Anterior cingulate cortex (tissue), 58 donors: Measurements from ENCODE around the gene ZC3H8.

ENCODE experiments used
- DNase-seq, 58 donors: peaks; one replicate each; lab custom pipeline; 2025; lab: John Stamatoyannopoulos, UW

ZC3H8 gene

DNA sequence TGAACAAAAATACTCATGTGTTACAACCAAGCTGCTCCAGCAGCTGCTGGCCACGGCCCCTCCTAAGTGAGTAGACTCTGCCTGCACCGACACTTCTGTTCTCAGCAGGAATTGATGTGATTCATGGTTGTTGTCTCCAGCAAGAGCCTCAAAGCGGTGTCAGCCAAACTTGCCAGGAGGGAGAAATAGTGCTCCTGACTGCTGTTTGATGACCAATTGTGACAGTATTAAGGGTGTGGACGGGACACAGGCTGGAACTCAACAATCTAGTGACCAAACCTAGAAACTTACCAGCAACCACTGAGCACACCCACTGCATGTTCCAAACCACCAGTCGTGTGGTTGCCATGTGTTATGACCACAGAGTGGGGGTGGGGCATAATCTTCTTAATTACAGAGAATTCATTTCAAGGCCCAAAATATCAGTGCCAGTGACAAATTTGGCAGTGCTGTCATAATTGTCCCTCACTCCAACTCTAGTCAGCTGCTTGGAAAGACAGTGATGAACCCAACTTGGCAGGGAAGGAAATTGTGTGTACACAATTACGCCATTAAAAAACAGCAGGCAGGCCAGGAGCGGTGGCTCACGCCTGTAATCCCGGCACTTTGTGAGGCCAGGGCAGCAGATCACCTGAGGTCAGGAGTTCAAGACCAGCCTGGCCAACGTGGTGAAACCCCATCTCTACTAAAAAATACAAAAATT lies 86.3 kb downstream of the ZC3H8 start:
- DNase-seq, result no peak

DNA sequence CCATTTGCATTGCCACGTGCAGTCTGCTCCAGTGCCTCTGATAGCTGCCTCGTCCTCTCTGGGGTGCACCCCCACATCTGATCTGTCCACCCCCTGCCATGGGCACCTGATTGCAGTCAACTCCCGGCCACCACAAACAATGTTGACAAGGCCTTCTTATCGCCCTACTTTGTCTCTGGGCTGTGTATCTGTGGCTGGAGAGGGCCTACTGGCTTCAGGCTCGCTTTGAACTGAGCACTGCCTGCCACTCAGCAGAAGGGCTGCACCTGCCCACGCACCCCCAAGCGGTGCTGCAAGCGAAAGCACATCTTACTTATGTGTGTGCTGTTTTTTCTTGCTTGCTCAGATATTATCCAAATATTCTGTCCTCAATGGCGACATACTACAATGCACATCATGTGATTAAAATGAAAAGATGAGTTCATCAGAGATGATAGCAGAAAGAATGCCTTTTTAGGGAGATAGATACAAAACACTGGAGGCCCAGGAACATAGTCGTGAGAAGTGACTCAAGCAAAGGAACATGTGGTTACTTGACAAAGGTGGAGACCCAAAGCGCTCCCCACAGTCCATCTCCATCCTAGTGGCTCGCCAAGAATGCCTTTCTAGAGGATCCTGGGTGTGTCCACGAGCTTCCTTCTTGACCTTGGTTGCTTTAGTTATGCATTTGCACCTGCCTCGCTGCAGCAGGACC lies 87.9 kb downstream of the ZC3H8 start:
- peak in 1 of 58 donors; percentile 22 for DNase-seq

DNA sequence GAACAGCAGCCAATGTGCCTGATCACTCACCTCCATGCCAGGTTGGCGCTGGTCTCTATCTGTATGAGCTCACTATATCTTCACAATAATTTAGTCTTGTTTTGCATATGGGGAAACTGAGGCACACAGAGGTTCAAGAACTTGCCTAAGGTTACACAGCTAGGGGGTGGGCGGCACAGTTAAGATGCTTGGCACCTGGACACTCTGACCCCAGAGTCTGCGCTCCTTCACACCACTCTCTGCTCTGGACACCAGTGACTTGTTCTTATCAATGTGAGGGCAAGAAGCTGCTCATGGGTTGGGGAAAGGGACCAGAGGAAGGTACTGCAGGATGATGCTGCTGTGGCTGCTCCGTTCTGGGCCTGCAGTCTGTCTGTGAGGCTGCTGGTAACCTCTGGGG lies 89.5 kb downstream of the ZC3H8 start:
- DNase-seq, result no peak

DNA sequence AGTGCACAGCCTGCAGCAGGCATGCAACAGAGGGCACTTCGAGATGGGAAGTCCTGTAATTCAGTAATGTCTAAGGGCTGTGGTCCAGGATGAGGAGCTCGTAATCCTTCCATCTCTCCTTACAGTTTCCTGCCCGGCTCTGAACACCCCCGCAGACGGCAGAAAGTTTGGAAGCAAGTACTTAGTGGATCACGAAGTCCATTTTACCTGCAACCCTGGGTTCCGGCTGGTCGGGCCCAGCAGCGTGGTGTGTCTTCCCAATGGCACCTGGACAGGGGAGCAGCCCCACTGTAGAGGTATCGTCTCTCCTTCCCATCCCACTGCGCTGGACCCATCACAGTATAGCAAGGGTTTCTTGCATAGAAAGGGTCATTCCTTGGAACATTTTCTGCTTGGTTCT lies 90.0 kb downstream of the ZC3H8 start:
- no peak for DNase-seq

DNA sequence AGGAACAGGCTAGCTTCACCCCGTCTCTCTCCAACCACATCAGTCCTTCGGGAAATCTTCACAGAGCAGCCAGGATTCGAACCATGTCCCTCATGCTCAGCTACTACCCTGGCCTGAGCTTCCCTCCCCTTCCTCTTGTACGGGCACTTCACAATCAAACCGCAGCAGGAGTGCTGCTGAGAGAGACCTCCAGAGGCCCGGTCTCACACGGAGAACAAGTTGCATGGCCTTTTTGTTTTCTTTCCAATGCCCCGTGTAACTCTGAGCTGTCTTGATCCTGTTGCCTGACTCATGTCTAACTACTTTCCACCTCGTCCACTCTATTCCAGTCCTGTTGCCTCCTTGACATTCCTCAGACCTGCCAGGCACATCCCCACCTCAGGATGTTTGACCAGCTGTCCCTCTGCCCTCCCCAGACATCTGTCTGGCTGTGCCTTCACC lies 91.3 kb downstream of the ZC3H8 start:
- DNase-seq, result no peak

DNA sequence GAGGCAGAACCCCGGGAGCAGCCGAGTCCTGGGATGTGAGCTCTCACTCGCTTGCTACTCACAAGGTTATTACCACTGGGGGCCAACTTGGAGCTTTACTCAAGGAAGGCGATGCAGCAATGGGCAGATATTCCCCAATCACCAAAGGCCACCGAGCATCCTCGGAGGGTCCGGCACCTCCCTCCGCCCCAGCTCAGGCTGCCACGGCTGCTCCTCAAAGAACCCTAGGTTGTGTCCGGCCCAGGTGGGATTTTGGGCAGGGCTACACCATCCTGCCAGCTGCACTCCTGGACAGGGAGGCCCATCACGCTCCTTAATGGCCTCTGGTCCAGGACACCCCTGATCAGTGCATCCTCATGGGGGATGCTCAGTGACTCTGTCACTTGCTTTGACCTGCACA lies 91.9 kb downstream of the ZC3H8 start:
- DNase-seq, result no peak

DNA sequence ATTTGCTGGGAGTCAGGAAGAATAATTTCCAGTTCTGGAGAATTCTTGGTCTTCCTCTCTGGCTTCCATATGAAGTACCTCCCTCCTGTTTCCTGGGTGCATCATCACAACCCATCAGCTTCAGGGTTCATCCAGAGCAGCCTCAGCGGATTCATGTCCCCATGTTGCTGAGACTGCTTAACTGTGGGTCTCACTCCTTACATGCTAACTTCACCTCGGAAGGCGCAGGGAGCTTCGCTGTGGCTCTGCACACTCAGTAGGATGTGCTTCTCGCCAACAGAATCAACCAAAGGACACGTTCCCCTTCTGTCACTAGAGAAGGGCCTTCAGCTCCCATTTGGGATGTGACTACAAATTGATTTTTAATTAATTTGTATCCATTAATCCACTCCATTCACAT lies 92.5 kb downstream of the ZC3H8 start:
- no peak for DNase-seq
